Heart right ventricle (tissue), 16 donors: ENCODE results near the gene DPH2. TPM values are rescaled to one million over a fixed set of nuclear protein-coding genes. Genes with fewer than 3 reads are reported as not detected.

ENCODE experiments used
- ATAC-seq, 8 donors: fragments of 200-7000 bp; cut with Tn5 transposase; one replicate each; pipeline ENCODE4 v1.9.1; 2020; ENCODE audit warnings: mild to moderate bottlenecking in 8 of 8, moderate library complexity in 8 of 8, moderate number of reproducible peaks in 1 of 8
- DNase-seq, 2 donors: peaks; one replicate each; pipeline ENCODE4 v3.0.0-alpha.2; 2020
- H3K27ac ChIP-seq, 10 donors: fragments of 200-600 bp; sonication (generic) in 2 of 10; one replicate each; pipeline versions ENCODE4 v1.5.0 to v1.8.0; 2020 to 2022; ENCODE audit warnings: mild to moderate bottlenecking in 3 of 10
- H3K27me3 ChIP-seq, 7 donors: fragments of 200-600 bp; one replicate each; pipeline ENCODE4 v1.8.0; 2021 to 2022; ENCODE audit warnings: mild to moderate bottlenecking in 2 of 7
- H3K36me3 ChIP-seq, 9 donors: fragments of 200-600 bp; sonication (generic) in 1 of 9; one replicate each; pipeline versions ENCODE4 v1.5.0 to v1.8.0; 2020 to 2022; ENCODE audit warnings: mild to moderate bottlenecking in 2 of 9
- H3K4me1 ChIP-seq, 9 donors: fragments of 200-600 bp; sonication (generic) in 1 of 9; one replicate each; pipeline versions ENCODE4 v1.5.0 to v1.8.0; 2020 to 2022; ENCODE audit warnings: mild to moderate bottlenecking in 4 of 9
- H3K4me3 ChIP-seq, 10 donors: fragments of 200-600 bp; sonication (generic) in 2 of 10; one replicate each; pipeline versions ENCODE4 v1.5.0 to v1.8.0; 2020 to 2022; ENCODE audit warnings: mild to moderate bottlenecking in 7 of 10, moderate library complexity in 2 of 10
- H3K9me3 ChIP-seq, 11 donors: fragments of 200-600 bp in 10 of 11; sonication (generic) in 2 of 11; one replicate each; pipeline versions ENCODE4 v1.5.0 to v1.8.0; 2013 to 2022; ENCODE audit warnings: mild to moderate bottlenecking in 2 of 11, control low read depth in 1 of 11, moderate library complexity in 1 of 11
- WGBS, 2 donors: extraction: QIAGEN DNeasy Blood & Tissue Kit; methylation state at CpG; one replicate each; pipeline ENCODE4 v1.1.7; 2013; ENCODE audit warnings: inconsistent platforms in 1 of 2; 5-methylcytosine and 5-hydroxymethylcytosine counted together
- intact Hi-C, 10 donors: fragments of 100-400 bp; cut with DNase I; formaldehyde crosslinking; loops; one replicate each; pipeline versions ENCODE4 v1.11.1 to v1.14.2; 2022
- polyA plus RNA-seq, 2 donors: library from polyadenylated mRNA; stranded (reverse); fragments of 200-250 nt; gene quantifications; one replicate each; pipeline ENCODE4 v1.2.3, GENCODE V29; 2013
- total RNA-seq, 10 donors: library from RNA; stranded (reverse); fragmentation: NEBNext Ultra II Directional in 3 of 10; extraction: Animal tissue kit (Norgen Biotek cat#: 25700) in 3 of 10; gene quantifications; one replicate each; pipeline versions ENCODE4 v1.2.1 to v1.2.4, GENCODE V29; 2021 to 2023
- TF ChIP-seq, protein P1 (sequence below), 9 donors: fragments of 200-600 bp; sonication (generic) in 2 of 9; IDR thresholded peaks; one replicate each; pipeline versions ENCODE4 v1.5.0 to v1.8.0; 2021 to 2022; ENCODE audit warnings: antibody characterized with exemption in 9 of 9, mild to moderate bottlenecking in 5 of 9, moderate library complexity in 1 of 9
- donor health status: Arrhythmogenic right ventricular cardiomyopathy.
- donor health status: ischemic (EF 13 %, LVEDD 7.1; RV severe dilation, severe dysfunction).
- donor health status: healthy with polysubstance abuse.
- donor health status: DM: no; HTN: yes; CAD: no.
- donor health status: DM: no; HTN: no; CAD: no.
- donor health status: ischemic (EF 25% LVEDD 6.9; RV normal size, moderate dysfunction).
- donor health status: ischemic (EF 25% LVEDD 5.7; RV mildly dilated, moderate dysfunction).
- donor health status: healthy.
- donor health status: DM: yes; HTN: yes; CAD: no.
- donor health status: Ischemic cardiomyopathy.
- donor health status: ischemic (EF 35%, LVEDD 5.7; RV mildly dilated, moderate dysfunction).
- donor health status: nonischemic (EF 11% LVEDD 7.7; RV severe dilation, severe dysfunction).
- donor health status: DM: yes; HTN: yes; CAD: no.
- donor health status: PGD.
- donor health status: ischemic (EF 29% LVEDD 5.4; RV normal size, mild dysfunction).
- donor health status: nonischemic (EF 23%, LVEDD 6.1; RV moderate dilation, normal function).

DPH2 gene
- total and polyA plus RNA-seq, 12 donors: 9.4 to 33.7 (median 14.3) TPM

- Histone ChIP-seq H3K27me3 (no peaks in the 10 kb centered on the region), H3K36me3 (peaks cover 0 to 32% (median 19%) of the 10 kb centered on the region in 9 donors), H3K27ac (peak overlapping the region in 6 of 10 donors; percentile 68 to 81 (median 74)), H3K4me3 (peak overlapping the region in 9 of 10 donors; percentile 69 to 94 (median 81)), H3K4me1 (peaks cover 7 to 48% (median 41%) of the 10 kb centered on the region in 9 donors), H3K9me3 (no peaks in the 10 kb centered on the region)
- TF ChIP-seq, protein P1, sequence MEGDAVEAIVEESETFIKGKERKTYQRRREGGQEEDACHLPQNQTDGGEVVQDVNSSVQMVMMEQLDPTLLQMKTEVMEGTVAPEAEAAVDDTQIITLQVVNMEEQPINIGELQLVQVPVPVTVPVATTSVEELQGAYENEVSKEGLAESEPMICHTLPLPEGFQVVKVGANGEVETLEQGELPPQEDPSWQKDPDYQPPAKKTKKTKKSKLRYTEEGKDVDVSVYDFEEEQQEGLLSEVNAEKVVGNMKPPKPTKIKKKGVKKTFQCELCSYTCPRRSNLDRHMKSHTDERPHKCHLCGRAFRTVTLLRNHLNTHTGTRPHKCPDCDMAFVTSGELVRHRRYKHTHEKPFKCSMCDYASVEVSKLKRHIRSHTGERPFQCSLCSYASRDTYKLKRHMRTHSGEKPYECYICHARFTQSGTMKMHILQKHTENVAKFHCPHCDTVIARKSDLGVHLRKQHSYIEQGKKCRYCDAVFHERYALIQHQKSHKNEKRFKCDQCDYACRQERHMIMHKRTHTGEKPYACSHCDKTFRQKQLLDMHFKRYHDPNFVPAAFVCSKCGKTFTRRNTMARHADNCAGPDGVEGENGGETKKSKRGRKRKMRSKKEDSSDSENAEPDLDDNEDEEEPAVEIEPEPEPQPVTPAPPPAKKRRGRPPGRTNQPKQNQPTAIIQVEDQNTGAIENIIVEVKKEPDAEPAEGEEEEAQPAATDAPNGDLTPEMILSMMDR (IDR thresholded peaks at IDR 0.05): no peak
- WGBS, 2 donors: 70 to 74% methylated on average over 13 of the region's 13 CpGs
- ATAC-seq: no peak
- intact Hi-C loops: no loop called here
- no peak for DNase-seq
Observed at GRCh38 chr1:43980255-43981134, 10.7 kb downstream of the DPH2 start.

GRCh38 chr1:43981135-43981491 lies 11.3 kb downstream of the DPH2 start:
- Histone ChIP-seq H3K4me1 (peaks cover 7 to 42% (median 35%) of the 10 kb centered on the region in 9 donors), H3K9me3 (no peaks in the 10 kb centered on the region), H3K36me3 (peaks cover 0 to 36% (median 19%) of the 10 kb centered on the region in 9 donors), H3K4me3 (no peak overlapping the region), H3K27me3 (no peaks in the 10 kb centered on the region), H3K27ac (no peak overlapping the region)
- no peak for DNase-seq
- intact Hi-C loops: no loop called here
- 91 to 92% methylated on average over 20 of the region's 20 CpGs for WGBS, 2 donors
- TF ChIP-seq, protein P1 (IDR thresholded peaks at IDR 0.05): no peak
- ATAC-seq: no peak

DNA sequence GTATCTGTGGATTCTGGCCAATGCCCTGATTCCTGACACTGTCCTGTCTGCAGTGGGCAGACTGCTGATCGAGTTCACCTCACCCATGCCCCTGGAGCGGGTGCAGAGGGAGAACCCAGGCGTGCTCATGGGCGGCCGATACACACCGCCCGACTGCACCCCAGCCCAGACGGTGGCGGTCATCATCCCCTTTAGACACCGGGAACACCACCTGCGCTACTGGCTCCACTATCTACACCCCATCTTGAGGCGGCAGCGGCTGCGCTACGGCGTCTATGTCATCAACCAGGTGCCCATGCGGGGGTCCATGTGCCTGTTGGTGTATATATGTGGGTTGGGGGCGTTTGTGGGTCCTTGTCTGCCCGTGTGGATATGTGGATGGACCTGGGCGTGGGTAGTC lies 11.8 kb downstream of the DPH2 start:
- no peak for DNase-seq
- Histone ChIP-seq H3K36me3 (peaks cover 0 to 34% (median 15%) of the 10 kb centered on the region in 9 donors), H3K27me3 (no peaks in the 10 kb centered on the region), H3K4me3 (no peak overlapping the region), H3K9me3 (no peaks in the 10 kb centered on the region), H3K27ac (no peak overlapping the region), H3K4me1 (peaks cover 7 to 37% (median 30%) of the 10 kb centered on the region in 9 donors)
- TF ChIP-seq, protein P1 (IDR thresholded peaks at IDR 0.05): no peak
- intact Hi-C loops: no loop called here
- WGBS, 2 donors: 96 to 97% methylated on average over 20 of the region's 20 CpGs
- no peak for ATAC-seq

GRCh38 chr1:43982241-43982640 lies 12.4 kb downstream of the DPH2 start:
- intact Hi-C loops: no loop called here
- DNase-seq: no peak
- H3K36me3 ChIP-seq: peaks cover 0 to 33% (median 9%) of the 10 kb centered on the region in 9 donors
- H3K9me3 ChIP-seq: no peaks in the 10 kb centered on the region
- H3K27ac ChIP-seq: no peak overlapping the region
- TF ChIP-seq, protein P1 (IDR thresholded peaks at IDR 0.05): no peak
- H3K27me3 ChIP-seq: no peaks in the 10 kb centered on the region
- 93 to 95% methylated on average over 8 of the region's 8 CpGs for WGBS, 2 donors
- H3K4me3 ChIP-seq: no peak overlapping the region
- ATAC-seq: no peak
- peaks cover 7 to 31% (median 24%) of the 10 kb centered on the region in 9 donors for H3K4me1 ChIP-seq
